Effector CD8-positive, alpha-beta T cell (primary cell): Measurements from ENCODE around the gene SEC23IP.
"Not testable (repeated sequence)": the region's sequence is repeated elsewhere in the genome, so short reads cannot be mapped to it uniquely, and the experiment has no call there.

Experiments used
- DNase-seq: peaks from one replicate; lab custom pipeline; 2025; lab: John Stamatoyannopoulos, UW
- total RNA-seq, 4 experiments: gene quantifications; one replicate each; lab custom pipeline; 2026; lab: John Stamatoyannopoulos, UW

The SEC23IP gene
- total RNA-seq: 68.1 to 91.1 (median 72.6) reads per million in 4 experiments

DNA sequence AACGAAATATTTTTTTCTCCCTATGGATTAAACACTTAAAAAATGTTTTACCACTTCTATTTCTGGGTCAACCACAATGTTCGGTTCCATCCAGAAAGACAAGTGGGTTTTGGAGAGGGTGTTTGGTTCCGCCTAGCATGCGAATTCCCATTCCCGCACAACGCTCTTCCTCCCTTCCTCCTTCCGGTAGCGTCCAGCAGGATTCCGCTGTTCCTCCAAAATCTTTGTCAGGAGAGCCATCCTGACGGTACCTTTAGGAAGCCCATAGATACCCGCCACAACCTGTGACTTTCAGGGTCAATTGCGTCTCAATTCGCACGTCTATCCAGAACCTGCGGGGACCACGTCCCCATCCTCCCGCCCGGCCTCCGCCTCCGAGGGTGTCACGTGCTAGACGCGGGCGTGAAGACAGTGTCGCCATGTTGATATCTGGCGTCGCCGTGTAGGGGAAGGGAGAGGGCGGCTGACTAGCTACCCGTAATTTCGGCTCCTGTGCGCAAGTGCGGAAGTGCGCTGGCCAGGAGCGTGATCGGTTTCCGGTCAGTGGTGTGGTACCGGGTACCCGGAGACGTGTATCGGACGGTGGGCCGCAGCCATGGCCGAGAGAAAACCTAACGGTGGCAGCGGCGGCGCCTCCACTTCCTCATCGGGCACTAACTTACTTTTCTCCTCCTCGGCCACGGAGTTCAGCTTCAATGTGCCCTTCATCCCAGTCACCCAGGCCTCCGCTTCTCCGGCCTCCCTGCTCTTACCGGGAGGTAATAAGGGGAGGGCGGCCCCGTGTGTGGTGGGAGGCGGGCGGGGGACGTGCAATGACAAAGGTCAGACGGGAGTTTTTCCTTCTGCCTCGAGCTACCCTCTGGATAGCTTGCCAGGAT is at the start of gene SEC23IP:
TSS of gene SEC23IP (plus strand) at position 543 of the 878 bp plus-strand sequence. CDS start at position 596, 53 bp downstream.
- DNase-seq: peak; percentile 84

DNA sequence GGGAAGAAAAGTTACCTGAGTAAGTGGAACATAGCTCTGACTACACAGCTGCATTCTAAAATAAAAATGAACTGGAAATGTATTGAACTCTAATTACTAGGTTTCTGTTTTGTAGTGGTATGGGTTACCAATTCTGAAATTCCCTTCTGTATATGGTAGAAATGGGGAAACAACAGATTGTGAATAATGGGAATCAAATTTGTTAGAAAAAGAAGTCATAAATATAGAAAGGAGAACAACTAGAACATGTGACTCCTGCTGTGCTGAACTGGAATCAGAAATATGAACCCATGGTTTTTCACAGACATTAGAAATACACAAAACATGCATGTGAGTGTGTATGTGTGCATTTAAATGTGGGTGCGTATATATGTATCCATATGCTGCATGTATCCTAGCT is 46.9 kb upstream of the SEC23IP start:
- no peak for DNase-seq

DNA sequence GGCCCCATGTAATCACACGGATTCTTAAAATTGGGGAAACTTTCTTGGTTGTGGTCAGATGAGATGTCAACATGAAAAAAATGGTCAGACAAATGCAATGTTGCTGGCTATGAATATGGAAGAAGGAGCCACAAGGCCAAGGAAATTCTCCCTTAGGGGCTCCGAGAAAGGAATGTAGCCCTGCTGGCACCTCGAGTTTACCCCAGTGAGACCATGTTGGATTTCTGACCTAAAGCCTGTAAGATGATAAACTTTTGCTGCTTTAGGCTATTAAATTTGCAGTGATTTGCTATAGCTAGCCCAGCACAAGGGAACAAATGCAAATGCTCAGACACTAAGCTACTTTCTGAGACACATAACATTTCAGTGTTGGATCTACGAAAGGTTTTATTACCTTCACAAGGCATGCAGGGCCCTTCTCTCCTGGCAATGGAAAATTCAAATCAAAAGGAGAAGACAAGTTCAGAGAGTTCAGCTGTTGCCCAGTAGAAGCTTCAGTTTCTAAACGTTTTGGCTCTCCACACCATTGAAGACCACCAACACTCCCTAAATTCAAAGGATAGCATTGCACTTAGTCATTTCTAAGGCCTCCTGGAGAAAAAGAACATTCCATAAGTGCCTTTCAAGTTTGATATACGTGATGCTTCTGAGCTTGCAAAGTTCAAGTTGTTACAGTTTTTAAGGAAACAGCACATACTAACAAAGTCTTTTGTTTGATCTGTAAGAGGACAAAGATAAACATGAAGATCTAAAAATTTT is 43.3 kb upstream of the SEC23IP start:
- no peak for DNase-seq

DNA sequence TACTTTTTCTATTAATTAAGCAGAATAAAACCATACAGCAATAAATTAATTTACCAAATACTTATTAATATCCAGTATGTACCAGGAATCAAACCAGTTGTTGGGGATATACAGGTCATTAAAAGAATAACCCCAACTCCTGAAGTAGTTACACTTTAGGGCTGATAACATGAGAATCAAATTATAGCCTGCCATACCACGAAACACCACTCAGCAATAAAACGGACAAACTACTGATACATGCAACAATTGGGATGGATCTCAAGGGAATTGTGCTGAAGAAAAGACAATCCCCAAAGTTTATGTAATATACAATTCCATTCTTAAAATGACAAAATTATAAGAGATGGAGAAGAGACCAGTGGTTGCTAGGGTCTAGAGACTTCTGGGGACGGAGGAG is 42.6 kb upstream of the SEC23IP start:
- DNase-seq: no peak

DNA sequence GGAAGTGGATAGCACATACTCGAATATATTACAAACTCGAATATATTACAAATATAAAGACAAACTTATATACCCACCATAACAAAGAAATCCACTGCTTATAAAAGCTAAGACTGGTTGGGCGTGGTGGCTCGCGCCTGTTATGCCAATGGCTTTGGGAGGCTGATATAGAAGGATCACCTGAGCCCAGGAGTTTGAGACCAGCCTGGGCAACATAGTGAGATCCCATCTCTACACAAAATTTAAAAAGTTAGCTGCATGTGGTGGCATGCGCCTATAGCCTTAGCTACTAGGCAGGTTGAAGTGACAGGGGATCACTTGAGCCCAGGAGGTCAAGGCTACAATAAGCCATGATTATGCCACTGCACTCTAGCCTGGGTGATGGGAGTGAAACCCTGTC is 40.3 kb upstream of the SEC23IP start:
- DNase-seq: no peak

DNA sequence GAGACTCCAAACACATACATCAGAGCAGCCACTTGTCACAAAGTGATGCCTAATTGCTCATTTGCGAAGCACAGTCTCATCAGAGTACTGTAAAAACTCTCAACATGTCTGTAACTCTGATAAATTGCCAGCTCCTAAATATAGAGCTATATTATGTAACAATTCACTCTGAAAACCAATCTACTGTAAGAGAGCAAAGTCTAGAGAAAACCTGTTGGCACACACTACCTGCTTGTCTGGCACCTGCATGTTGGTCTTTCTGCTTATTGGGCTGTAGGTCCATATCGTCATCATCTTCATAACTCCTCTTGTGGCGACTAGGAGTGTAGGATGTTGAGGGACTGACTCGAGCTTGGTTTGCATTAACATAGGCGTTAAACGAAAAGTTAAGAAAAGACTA is 39.7 kb upstream of the SEC23IP start:
- DNase-seq: no peak

DNA sequence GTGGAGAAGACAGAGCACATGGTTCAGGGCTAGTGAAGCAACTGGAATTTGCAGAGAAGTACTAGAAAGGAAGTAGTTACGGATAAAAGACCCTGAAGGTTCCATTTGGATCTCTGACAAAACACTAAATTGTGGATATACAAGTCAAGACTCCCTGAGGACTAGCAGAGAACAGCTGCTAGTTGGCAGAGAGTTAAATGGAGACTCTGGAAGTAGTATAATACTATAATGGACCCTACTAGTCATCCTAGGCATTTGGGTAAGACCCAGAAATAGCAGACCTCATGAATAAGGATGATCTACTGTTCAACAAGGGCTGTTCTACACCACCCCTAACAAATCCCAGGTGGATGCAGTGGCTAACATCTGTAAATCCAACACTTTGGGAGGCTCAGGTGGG is 39.0 kb upstream of the SEC23IP start:
- no peak for DNase-seq

DNA sequence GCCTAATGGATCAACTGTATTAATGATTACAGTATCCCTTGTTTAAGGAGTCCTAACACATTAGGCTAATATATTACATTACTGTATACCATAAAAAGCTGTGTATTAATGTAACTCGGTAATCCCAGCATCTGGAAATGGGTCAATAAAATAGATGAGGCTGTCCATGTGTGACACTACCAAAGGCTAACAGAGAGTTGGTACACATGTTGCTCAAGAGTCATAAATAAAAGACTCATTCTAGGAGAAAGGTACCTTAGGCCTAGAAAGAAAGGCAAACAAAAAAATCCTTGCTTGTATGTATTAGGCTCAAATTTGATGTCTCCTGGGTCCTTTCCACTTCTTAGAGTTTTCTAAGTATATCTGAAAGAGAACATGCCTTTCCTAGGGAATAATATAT is 34.5 kb upstream of the SEC23IP start:
- DNase-seq: no peak

DNA sequence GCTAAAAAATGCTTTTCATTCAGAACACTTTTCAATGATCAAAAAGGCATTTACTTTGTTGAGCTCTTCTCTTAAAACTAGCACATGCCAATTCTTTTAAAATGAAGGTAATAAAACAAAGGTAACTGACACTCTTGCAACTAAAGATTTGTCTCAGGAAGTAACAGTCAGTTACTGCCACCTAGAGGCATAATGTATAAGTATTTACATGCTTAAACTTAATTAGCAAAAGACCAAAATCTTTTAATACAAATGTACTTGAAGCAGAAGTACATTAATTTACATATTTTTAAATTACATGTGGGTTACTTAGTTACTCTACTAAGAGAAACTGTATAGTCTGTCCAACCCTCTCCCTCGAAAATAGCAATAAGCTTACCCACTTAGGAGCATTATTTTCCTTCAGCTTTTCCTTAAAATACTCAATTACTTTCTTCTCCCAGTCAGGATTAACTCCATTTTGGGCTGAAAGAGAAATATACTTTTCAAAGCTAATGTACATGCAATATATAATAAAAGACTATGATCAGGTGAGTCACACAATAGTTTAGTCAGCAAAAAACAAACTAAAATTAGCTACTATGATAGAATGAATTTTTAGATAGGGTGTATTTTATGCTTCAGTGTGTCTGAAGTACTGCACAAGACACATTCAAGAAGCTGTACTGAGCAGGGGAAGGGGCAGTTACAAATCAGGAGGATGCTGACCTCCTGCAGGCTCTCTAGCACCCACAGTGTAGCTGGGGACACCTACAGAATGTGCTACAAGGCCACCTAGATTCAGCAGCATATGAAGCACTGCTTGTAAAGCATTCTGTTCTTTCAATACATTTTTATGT is 32.9 kb upstream of the SEC23IP start:
- DNase-seq: no peak

DNA sequence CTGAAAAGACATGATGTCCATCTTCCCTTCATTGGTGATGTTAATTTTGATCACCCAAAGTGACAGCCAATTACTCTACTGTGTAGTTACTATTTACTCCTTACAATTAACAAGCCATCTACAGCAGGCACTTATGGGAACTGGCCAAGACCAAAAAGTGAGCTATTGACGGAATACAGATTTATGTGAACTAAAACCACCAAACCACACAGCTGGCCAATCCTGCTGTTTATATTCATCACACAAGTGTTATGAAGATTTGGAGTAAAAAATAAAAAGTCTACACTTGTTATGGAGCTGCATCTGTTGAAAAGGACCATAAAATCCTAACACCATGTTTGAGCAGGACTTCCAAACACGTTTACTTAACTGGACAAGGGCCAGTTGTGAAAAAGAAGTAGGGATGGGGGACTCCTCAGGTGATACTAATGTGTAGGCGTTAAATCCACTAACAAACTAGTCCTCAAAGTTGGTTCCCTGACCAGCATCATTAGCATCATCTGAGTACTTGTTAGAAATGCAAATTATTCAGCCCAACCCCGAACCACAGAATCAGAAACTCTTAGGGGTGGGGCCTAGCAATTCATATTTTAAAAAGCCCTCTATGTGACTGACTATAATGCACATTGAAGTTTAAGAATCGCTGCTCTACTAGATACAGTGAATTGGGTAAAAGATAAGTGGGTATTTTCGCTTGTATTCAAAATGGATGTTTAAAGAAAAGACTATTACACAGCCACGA is 31.5 kb upstream of the SEC23IP start:
- no peak for DNase-seq

DNA sequence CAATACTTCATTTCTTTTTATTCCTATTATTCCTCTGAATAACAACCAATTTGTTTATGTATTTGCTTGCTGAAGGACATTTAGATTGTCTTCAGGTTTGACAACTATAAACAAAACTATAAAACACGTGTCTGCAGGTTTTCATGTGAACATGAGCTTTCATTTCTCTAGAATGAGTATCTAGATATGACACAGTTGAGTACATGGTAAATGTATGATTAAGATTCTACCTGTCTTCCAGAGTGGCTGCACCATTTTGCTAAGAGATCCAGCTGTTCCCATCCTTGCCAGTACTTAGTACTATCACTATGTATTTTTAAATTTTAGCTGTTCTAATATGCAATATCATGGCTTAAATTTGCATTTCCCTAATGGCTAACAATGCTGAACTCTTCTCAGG is 30.0 kb upstream of the SEC23IP start:
- DNase-seq: no peak

DNA sequence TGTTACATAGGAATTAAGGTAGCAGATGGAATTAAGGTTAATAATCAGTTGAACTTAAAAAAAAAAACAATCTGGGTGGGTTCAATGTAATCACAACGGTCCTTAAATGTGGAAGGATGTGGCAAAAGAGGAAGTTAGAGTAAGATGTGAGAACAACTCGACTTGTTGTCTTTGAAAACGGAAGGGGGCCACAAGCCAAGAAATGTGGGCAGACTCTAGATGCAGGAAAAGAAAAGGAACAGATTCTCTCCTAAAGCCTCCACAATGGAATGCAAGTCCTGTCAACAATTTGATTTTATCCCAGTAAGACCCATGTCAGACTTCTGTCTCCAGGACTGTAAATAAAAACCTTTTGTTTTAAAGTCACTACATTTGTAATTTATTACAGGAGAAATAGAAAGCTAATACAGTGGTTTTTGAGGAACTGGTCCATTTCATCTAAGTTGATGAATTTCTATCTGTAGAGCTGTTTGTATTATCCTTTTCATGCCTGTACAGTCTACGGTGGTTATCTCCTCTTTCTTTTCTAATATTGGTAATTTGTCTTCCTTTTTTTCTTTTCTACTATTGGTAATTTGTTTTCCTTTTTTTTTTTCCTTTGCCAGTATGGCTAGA is 28.5 kb upstream of the SEC23IP start:
- no peak for DNase-seq

DNA sequence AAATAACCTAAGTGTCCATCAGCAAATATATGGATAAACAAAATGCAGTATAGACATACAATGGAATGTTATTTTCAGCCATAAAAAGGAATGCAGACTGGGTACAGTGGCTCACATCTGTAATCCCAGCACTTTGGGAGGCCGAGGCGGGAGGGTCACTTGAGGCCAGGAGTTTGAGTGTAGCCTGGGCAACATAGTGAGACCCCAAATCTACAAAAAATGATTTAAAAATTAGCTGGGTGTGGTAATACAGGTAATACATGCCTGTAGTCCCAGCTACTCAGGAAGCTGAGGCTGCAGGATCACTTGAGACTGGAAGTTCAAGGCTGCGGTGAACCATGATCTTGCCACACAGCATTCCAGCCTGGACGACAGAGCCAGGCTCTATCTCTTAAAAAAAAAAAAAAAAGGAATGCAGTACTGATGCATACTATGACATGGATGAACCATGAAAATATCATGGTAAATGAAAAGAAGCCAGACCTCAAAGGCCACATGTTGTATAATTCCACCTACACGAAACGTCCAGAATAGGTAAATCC is 26.8 kb upstream of the SEC23IP start:
- DNase-seq: no peak

DNA sequence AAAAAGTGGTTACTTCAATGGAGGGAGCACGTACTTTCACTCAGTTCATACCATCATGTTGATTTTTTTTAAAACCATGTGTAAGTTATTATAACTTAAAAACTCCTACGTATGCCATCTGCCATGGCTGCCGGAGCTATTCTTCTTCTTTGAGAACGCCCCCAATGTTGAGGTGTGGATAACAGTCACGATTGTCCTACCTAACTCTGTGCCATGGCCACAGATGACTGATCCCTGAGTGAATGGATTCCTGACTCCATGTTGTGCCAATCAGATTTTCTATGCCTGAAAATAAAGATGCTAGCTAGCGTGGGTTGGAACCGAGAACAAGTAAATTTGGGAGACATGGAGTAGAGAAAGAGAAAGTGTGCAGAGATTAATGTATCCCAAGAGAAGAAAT is 25.2 kb upstream of the SEC23IP start:
- no peak for DNase-seq

DNA sequence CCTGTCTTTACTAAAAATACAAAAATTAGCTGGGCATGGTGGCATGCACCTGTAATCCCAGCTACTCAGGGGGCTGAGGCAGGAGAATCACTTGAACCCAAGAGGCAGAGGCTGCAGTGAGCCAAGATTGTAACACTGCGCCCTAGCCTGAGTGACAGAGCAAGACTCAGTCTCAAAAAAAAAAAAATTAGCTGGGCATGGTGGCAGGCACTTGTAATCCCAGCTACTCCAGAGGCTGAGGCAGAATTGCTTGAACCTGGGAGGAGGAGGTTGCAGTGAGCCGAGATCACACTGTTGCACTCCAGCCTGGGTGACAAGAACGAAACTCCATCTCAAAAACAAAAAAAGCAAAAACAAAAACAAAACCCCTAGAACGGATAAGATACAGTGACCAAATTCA is 23.1 kb upstream of the SEC23IP start:
- DNase-seq: not testable (repeated sequence)

DNA sequence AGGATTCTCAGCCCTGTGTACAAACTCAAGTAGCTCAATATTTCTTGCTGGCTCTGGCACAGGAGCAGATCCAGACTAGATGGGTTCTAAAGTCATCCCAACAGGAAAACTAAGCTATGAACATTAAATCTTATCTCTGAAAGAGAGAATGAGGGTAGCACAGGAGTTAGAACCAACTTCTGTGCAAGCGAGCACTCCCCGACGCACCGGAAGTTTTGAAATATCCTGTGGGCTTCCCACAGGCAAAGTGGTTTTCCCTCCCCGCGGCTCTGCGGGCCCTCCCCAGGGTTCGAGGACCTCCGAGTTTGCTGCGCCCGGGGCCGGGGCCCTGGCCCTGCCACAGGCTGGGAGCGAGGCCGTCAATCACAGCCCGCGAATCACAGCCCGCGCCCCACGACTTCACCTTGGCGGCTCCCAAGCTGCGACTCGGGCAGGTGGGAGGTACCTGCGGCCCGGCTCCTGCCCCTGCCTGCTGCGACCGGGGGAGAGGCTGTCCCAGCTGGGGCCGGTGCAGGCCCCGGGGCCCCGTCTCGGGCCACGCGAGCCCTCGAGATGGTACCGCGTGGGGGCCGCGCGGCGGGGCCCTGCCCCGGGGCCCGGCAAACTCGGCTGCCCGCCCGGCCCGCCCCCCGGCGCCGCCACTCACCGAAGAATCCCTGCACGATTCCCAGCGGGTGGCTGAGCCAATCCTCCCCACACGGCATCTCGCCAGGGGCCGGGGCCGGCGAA is 20.5 kb upstream of the SEC23IP start:
- peak; percentile 37 for DNase-seq

DNA sequence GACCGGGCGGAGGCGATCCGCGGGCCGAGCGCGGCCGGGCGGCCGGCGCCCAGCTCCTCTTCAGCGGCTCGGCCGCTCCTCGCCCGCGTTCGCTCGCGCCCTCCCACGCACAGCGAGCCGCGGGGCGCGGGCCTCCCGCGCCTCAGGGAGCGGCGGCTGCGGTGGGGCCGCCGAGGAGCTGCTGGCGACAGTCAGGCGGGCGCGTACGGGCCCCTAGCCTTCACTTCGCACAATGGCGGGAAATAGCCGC is 20.0 kb upstream of the SEC23IP start, which contains the start of gene MCMBP:
TSS of gene MCMBP (minus strand) at position 234 of the 250 bp plus-strand sequence. CDS start 259 bp downstream, outside the sequence.
- DNase-seq: no peak

DNA sequence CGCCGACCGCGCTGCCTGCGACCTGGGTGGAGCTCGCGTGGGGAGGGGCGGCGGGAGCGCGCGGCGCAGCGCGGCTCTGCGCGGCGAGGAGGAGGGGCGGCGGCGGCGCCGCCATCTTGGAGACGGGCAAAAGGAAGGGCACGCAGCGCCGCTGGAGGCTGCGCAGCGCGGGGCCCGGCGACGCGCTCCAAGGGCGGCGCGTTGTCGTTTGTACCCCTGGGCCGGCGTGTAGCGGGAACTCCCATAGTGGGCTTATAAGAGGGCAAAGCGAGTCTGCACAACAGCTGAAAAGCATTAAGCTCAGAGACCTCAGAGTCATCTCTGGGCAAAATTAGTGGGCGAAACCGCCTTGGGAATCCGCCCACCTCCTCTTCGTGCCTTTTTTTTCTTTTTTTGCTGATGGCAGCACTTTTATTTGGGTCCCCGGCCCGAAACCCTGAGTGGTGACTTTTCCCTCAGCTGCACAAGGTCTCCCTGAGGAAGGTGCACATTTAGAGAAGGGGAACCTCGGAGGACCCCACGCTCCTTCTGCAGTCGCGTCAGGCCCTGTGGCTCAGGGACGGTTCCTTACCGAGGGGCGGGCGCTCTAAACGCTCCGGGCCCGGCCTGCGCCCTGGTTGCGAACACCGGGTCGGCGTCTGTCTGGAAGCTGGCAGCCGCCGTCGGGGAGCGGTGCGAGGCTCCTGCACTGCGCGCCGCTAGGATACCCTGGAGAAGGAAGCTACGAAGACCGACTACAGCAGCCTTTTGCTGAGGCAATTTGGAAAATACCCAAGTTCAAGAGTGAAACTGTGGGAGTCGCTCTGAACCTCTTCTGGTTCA is 19.5 kb upstream of the SEC23IP start:
- DNase-seq: peak; percentile 81

DNA sequence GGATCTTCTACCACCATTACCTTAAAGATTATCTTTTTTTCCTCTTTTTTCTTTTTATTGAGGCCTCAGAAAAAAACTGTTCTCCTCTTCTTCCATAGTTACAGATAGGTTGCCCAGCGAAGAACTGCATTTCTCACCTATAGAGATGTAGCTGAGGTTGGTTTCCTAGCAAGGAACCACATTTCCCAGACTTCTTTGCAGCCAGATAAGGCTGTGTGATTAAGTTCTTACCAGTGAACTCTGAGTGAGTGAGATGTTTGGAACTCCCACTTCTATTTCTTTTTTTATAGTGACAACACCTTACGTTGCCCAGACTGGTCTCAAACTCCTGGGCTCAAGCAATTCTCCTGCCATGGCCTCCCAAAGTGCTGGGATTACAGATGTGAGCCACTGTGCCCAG is 14.0 kb upstream of the SEC23IP start:
- DNase-seq: no peak
